SK-N-SH treated with all-trans-retinoic acid at 6 μM for 48 hours (cell line): ENCODE measurements around the gene SPACA6.
"Not testable (repeated sequence)": the region's sequence is repeated elsewhere in the genome, so short reads cannot be mapped to it uniquely, and the experiment has no call there.

Source experiments
- CSDC2 ChIP-seq: fragments of 250-450 bp; sonication (Bioruptor Pico); IDR thresholded peaks from 2 replicates; pipeline ENCODE4 v1.5.0; 2020; ENCODE audit warnings: mild to moderate bottlenecking, moderate library complexity
- TOX ChIP-seq: fragments of 250-450 bp; sonication (Bioruptor Pico); IDR thresholded peaks from 2 replicates; pipeline ENCODE4 v1.8.0; 2021; ENCODE audit warnings: mild to moderate bottlenecking, moderate library complexity, borderline replicate concordance
- ZFP3 ChIP-seq: fragments of 250-450 bp; sonication (Bioruptor Pico); IDR thresholded peaks from 2 replicates; pipeline ENCODE4 v1.5.0; 2020; ENCODE audit warnings: mild to moderate bottlenecking, moderate library complexity
- ZFP30 ChIP-seq: fragments of 450-650 bp; formaldehyde crosslinking; IDR thresholded peaks from 2 replicates; pipeline ENCODE4 v1.5.0; 2022; ENCODE audit warnings: mild to moderate bottlenecking, moderate library complexity
- ZNF565 ChIP-seq: fragments of 450-650 bp; formaldehyde crosslinking; conservative IDR thresholded peaks from 2 replicates; pipeline ENCODE4 v1.5.0; 2020; ENCODE audit warnings: low read depth, mild to moderate bottlenecking, moderate library complexity
- ZNF70 ChIP-seq: fragments of 450-650 bp; formaldehyde crosslinking; IDR thresholded peaks from 2 replicates; pipeline ENCODE4 v1.5.0; 2020; ENCODE audit warnings: mild to moderate bottlenecking, moderate library complexity
- ZNF8 ChIP-seq: fragments of 450-650 bp; formaldehyde crosslinking; IDR thresholded peaks from 2 replicates; pipeline ENCODE4 v1.5.0; 2020; ENCODE audit warnings: mild to moderate bottlenecking, moderate library complexity
- TF ChIP-seq, protein P1 (sequence below): fragments of 250-450 bp; sonication (Bioruptor Pico); IDR thresholded peaks from 2 replicates; pipeline ENCODE4 v1.8.0; 2020; ENCODE audit warnings: mild to moderate bottlenecking, moderate library complexity, borderline replicate concordance
- TF ChIP-seq, protein P2 (sequence below): fragments of 250-450 bp; sonication (Bioruptor Pico); IDR thresholded peaks from 2 replicates; pipeline ENCODE4 v1.5.1; 2020; ENCODE audit warnings: low read depth, mild to moderate bottlenecking, moderate library complexity
- TF ChIP-seq, protein P3 (sequence below): fragments of 250-450 bp; sonication (Bioruptor Pico); IDR thresholded peaks from 2 replicates; pipeline ENCODE4 v1.5.0; 2020; ENCODE audit warnings: mild to moderate bottlenecking, moderate library complexity

DNA sequence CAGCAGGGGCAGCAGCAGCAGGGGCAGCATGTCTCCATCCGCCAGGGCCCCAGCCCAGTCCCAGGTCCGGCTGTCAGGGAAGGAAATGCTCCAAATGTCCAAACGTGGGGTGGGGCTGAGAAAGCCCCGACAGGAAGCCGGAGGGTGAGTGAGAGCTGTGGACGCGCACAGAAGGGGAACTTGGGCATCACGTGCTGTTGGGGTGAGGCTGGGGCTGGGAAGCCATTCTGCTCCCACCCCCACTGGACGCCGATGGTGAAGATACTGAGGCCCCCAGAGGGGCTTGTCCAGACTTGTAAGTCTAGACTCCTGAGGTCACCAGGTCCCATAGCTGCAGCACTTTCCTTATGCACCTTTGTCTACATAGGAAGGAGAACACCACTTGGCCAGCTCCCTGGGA, 46.4 kb upstream of the SPACA6 start, which contains the start of gene SIGLEC14:
- TF ChIP-seq ZNF8 (CRISPR knock-in tag); ZFP30 (CRISPR knock-in tag); ZNF565 (CRISPR knock-in tag); ZFP3 (CRISPR knock-in tag); TOX; ZNF70 (CRISPR knock-in tag); CSDC2 (CRISPR knock-in tag): not testable (repeated sequence)
- TF ChIP-seq, protein P1, sequence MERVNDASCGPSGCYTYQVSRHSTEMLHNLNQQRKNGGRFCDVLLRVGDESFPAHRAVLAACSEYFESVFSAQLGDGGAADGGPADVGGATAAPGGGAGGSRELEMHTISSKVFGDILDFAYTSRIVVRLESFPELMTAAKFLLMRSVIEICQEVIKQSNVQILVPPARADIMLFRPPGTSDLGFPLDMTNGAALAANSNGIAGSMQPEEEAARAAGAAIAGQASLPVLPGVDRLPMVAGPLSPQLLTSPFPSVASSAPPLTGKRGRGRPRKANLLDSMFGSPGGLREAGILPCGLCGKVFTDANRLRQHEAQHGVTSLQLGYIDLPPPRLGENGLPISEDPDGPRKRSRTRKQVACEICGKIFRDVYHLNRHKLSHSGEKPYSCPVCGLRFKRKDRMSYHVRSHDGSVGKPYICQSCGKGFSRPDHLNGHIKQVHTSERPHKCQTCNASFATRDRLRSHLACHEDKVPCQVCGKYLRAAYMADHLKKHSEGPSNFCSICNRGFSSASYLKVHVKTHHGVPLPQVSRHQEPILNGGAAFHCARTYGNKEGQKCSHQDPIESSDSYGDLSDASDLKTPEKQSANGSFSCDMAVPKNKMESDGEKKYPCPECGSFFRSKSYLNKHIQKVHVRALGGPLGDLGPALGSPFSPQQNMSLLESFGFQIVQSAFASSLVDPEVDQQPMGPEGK (CRISPR knock-in tag) = not testable (repeated sequence)
- TF ChIP-seq, protein P2, sequence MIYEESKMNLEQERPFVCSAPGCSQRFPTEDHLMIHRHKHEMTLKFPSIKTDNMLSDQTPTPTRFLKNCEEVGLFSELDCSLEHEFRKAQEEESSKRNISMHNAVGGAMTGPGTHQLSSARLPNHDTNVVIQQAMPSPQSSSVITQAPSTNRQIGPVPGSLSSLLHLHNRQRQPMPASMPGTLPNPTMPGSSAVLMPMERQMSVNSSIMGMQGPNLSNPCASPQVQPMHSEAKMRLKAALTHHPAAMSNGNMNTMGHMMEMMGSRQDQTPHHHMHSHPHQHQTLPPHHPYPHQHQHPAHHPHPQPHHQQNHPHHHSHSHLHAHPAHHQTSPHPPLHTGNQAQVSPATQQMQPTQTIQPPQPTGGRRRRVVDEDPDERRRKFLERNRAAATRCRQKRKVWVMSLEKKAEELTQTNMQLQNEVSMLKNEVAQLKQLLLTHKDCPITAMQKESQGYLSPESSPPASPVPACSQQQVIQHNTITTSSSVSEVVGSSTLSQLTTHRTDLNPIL = not testable (repeated sequence)
- TF ChIP-seq, protein P3, sequence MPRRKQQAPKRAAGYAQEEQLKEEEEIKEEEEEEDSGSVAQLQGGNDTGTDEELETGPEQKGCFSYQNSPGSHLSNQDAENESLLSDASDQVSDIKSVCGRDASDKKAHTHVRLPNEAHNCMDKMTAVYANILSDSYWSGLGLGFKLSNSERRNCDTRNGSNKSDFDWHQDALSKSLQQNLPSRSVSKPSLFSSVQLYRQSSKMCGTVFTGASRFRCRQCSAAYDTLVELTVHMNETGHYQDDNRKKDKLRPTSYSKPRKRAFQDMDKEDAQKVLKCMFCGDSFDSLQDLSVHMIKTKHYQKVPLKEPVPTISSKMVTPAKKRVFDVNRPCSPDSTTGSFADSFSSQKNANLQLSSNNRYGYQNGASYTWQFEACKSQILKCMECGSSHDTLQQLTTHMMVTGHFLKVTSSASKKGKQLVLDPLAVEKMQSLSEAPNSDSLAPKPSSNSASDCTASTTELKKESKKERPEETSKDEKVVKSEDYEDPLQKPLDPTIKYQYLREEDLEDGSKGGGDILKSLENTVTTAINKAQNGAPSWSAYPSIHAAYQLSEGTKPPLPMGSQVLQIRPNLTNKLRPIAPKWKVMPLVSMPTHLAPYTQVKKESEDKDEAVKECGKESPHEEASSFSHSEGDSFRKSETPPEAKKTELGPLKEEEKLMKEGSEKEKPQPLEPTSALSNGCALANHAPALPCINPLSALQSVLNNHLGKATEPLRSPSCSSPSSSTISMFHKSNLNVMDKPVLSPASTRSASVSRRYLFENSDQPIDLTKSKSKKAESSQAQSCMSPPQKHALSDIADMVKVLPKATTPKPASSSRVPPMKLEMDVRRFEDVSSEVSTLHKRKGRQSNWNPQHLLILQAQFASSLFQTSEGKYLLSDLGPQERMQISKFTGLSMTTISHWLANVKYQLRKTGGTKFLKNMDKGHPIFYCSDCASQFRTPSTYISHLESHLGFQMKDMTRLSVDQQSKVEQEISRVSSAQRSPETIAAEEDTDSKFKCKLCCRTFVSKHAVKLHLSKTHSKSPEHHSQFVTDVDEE (CRISPR knock-in tag) = not testable (repeated sequence)
